IMR-90 (cell line): ENCODE data around the gene MYEOV. TPM values are rescaled to one million over a fixed set of nuclear protein-coding genes. Genes with fewer than 3 reads are reported as not detected.

Experiments used
- ATAC-seq: fragments of 200-7000 bp; cut with Tn5 transposase; 2 replicates; pipeline ENCODE4 v1.9.1; 2020; ENCODE audit warnings: low read depth, mild to moderate bottlenecking, moderate library complexity
- Bru-seq: library from RNA; stranded (reverse); fragments of 400-500 nt; gene quantifications from one replicate; lab custom pipeline; 2021; lab: Mats Ljungman, UMichigan
- BruChase-seq, 2 experiments: library from RNA; stranded (reverse); fragments of 400-500 nt; gene quantifications; one replicate each; lab custom pipeline; 2021; lab: Mats Ljungman, UMichigan
- BruUV-seq: library from RNA; stranded (reverse); fragments of 400-500 nt; replicated peaks from 2 replicates; lab custom pipeline; 2021; lab: Mats Ljungman, UMichigan
- CTCF ChIA-PET: fragments of 300-600 bp; formaldehyde crosslinking; extraction: SDS; loops from one replicate; lab custom pipeline; 2021; ENCODE audit warnings: antibody characterized with exemption; lab: Yijun Ruan, JAX
- POLR2A ChIA-PET: fragments of 300-600 bp; sonication (Branson Sonifier 250); formaldehyde crosslinking; loops from one replicate; lab custom pipeline; 2022; ENCODE audit warnings: antibody characterized with exemption; ENCODE audit not compliant: unreplicated experiment; lab: Charles Lee
- DNase-seq: peaks from one replicate; pipeline ENCODE4 v3.0.0; 2013
- H2AFZ ChIP-seq: replicated peaks from 2 replicates; pipeline ENCODE3; 2013; ENCODE audit warnings: low read length, mild to moderate bottlenecking; ENCODE audit not compliant: poor library complexity
- H2AK5ac ChIP-seq: 2 replicates; pipeline ENCODE4 v1.6.1; 2013; ENCODE audit warnings: low read depth, low read length, inconsistent platforms
- H2AK9ac ChIP-seq: replicated peaks from 2 replicates; pipeline ENCODE3; 2013; ENCODE audit warnings: mild to moderate bottlenecking, low read depth, low read length, moderate library complexity; ENCODE audit not compliant: poor library complexity
- H2BK120ac ChIP-seq: 2 replicates; pipeline ENCODE4 v1.6.1; 2013; ENCODE audit warnings: low read depth, low read length, inconsistent platforms
- H2BK15ac ChIP-seq: 3 replicates; pipeline ENCODE4 v1.6.1; 2013; ENCODE audit warnings: low read depth, low read length, inconsistent platforms
- H2BK20ac ChIP-seq: 2 replicates; pipeline ENCODE4 v1.6.1; 2013; ENCODE audit warnings: low read depth, mild to moderate bottlenecking, inconsistent platforms, low read length, moderate library complexity
- H2BK5ac ChIP-seq: 2 replicates; pipeline ENCODE4 v1.6.1; 2013; ENCODE audit warnings: mild to moderate bottlenecking, low read depth, low read length, inconsistent platforms; ENCODE audit not compliant: poor library complexity, severe bottlenecking
- H3K14ac ChIP-seq: replicated peaks from 2 replicates; pipeline ENCODE4 v1.6.1; 2013; ENCODE audit warnings: low read depth, low read length, inconsistent platforms
- H3K18ac ChIP-seq: 2 replicates; pipeline ENCODE4 v1.6.1; 2013; ENCODE audit warnings: low read depth, low read length, control low read depth
- H3K23ac ChIP-seq: 2 replicates; pipeline ENCODE4 v1.6.1; 2013; ENCODE audit warnings: low read depth, low read length, inconsistent platforms
- H3K27ac ChIP-seq: 2 replicates; pipeline ENCODE4 v1.5.1; 2013; ENCODE audit warnings: mild to moderate bottlenecking, control low read depth, low read length; ENCODE audit not compliant: insufficient read depth
- H3K27me3 ChIP-seq: 2 replicates; pipeline ENCODE4 v1.6.1; 2013; ENCODE audit warnings: low read length; ENCODE audit not compliant: control insufficient read depth, insufficient read depth
- H3K36me3 ChIP-seq: 2 replicates; pipeline ENCODE4 v1.6.1; 2013; ENCODE audit warnings: low read length, mixed read lengths; ENCODE audit not compliant: control insufficient read depth, insufficient read depth
- H3K4ac ChIP-seq: 2 replicates; pipeline ENCODE4 v1.6.1; 2013; ENCODE audit warnings: low read depth, low read length, inconsistent platforms
- H3K4me1 ChIP-seq: 2 replicates; pipeline ENCODE4 v1.6.1; 2013; ENCODE audit warnings: low read length, mixed read lengths; ENCODE audit not compliant: control insufficient read depth, insufficient read depth
- H3K4me2 ChIP-seq: 2 replicates; pipeline ENCODE4 v1.6.1; 2013; ENCODE audit warnings: low read depth, mild to moderate bottlenecking, control low read depth, low read length, moderate library complexity
- H3K4me3 ChIP-seq: 2 replicates; pipeline ENCODE4 v1.5.1; 2013; ENCODE audit warnings: low read depth, mild to moderate bottlenecking, control low read depth, low read length, moderate library complexity; ENCODE audit not compliant: insufficient read depth
- H3K56ac ChIP-seq: 2 replicates; pipeline ENCODE4 v1.6.1; 2013; ENCODE audit warnings: low read length, inconsistent platforms; ENCODE audit not compliant: insufficient read depth; ENCODE audit errors: extremely low read depth
- H3K79me1 ChIP-seq, 2 experiments: 2 replicates each; pipeline ENCODE4 v1.6.1; 2013; ENCODE audit warnings: low read length in 2 of 2, inconsistent platforms in 1 of 2, low read depth in 1 of 2
- H3K9ac ChIP-seq: 2 replicates; pipeline ENCODE4 v1.6.1; 2013; ENCODE audit warnings: low read depth, low read length, control low read depth
- H3K9me1 ChIP-seq: 2 replicates; pipeline ENCODE4 v1.6.1; 2013; ENCODE audit warnings: low read length, inconsistent platforms; ENCODE audit not compliant: insufficient read depth
- H3K9me3 ChIP-seq: 2 replicates; pipeline ENCODE4 v1.6.1; 2013; ENCODE audit warnings: low read length; ENCODE audit not compliant: control insufficient read depth, insufficient read depth
- H4K20me1 ChIP-seq: 2 replicates; pipeline ENCODE4 v1.6.1; 2013; ENCODE audit warnings: low read length, inconsistent platforms; ENCODE audit not compliant: insufficient read depth
- H4K5ac ChIP-seq: 2 replicates; pipeline ENCODE4 v1.6.1; 2013; ENCODE audit warnings: mild to moderate bottlenecking, low read depth, low read length, control low read depth
- H4K8ac ChIP-seq, 2 experiments: 2 replicates each; pipeline ENCODE4 v1.6.1; 2013; ENCODE audit warnings: low read depth in 2 of 2, low read length in 2 of 2, control low read depth in 1 of 2, inconsistent platforms in 1 of 2
- H4K91ac ChIP-seq: 2 replicates; pipeline ENCODE4 v1.6.1; 2013; ENCODE audit warnings: low read depth, low read length, inconsistent platforms; ENCODE audit not compliant: insufficient read depth
- BHLHE40 ChIP-seq: fragments of 150-350 bp; IDR thresholded peaks from 2 replicates; pipeline ENCODE4 v1.6.1; 2016; ENCODE audit warnings: mild to moderate bottlenecking, low read depth, low read length
- CEBPB ChIP-seq: IDR thresholded peaks from 2 replicates; pipeline ENCODE4 v1.6.1; 2012; ENCODE audit warnings: low read depth, low read length, improper control_type of control experiment
- CHD1 ChIP-seq: IDR thresholded peaks from 2 replicates; pipeline ENCODE4 v1.6.1; 2012; ENCODE audit warnings: low read depth, low read length, improper control_type of control experiment
- FOS ChIP-seq: fragments of 150-350 bp; IDR thresholded peaks from 2 replicates; pipeline ENCODE4 v1.6.1; 2016; ENCODE audit warnings: low read depth, low read length
- MAFK ChIP-seq: IDR thresholded peaks from 2 replicates; pipeline ENCODE4 v1.6.1; 2012; ENCODE audit warnings: low read depth, low read length, improper control_type of control experiment
- MAZ ChIP-seq: IDR thresholded peaks from 2 replicates; pipeline ENCODE4 v1.6.1; 2012; ENCODE audit warnings: low read depth, mild to moderate bottlenecking, low read length, improper control_type of control experiment, moderate library complexity, borderline replicate concordance
- NFE2L2 ChIP-seq: fragments of 150-350 bp; IDR thresholded peaks from 2 replicates; pipeline ENCODE4 v1.6.1; 2016; ENCODE audit warnings: low read depth, mild to moderate bottlenecking, low read length
- POLR2A ChIP-seq: IDR thresholded peaks from 2 replicates; pipeline ENCODE4 v1.6.1; 2012; ENCODE audit warnings: mild to moderate bottlenecking, low read depth, low read length
- RAD21 ChIP-seq: IDR thresholded peaks from 2 replicates; pipeline ENCODE4 v1.6.1; 2012; ENCODE audit warnings: low read length, improper control_type of control experiment
- RCOR1 ChIP-seq: IDR thresholded peaks from 2 replicates; pipeline ENCODE4 v1.6.1; 2012; ENCODE audit warnings: mild to moderate bottlenecking, low read length, improper control_type of control experiment; ENCODE audit not compliant: insufficient replicate concordance
- RFX5 ChIP-seq: IDR thresholded peaks from 2 replicates; pipeline ENCODE4 v1.8.0; 2012; ENCODE audit warnings: low read depth, mild to moderate bottlenecking, low read length, moderate library complexity
- SMC3 ChIP-seq: fragments of 150-350 bp; IDR thresholded peaks from 2 replicates; pipeline ENCODE4 v1.6.1; 2016; ENCODE audit warnings: low read depth, mild to moderate bottlenecking, antibody characterized with exemption, low read length, moderate library complexity
- WGBS, 2 experiments: methylation state at CpG; one replicate each; pipeline versions ENCODE4 v1.1.5 to v1.1.7; 2013; ENCODE audit warnings: missing lambda C conversion rate in 2 of 2; ENCODE audit not compliant: insufficient read length in 1 of 2; ENCODE audit errors: extremely low coverage in 2 of 2; 5-methylcytosine and 5-hydroxymethylcytosine counted together
- dilution Hi-C: fragments of 300-500 bp; cut with HindIII; formaldehyde crosslinking; loops from one replicate; pipeline ENCODE4 v1.14.3; 2018; ENCODE audit warnings: low sequenced_read_pairs; ENCODE audit not compliant: unreplicated experiment
- in situ Hi-C: fragments of 300-500 bp; cut with MboI; formaldehyde crosslinking; loops from 3 replicates; pipeline ENCODE4 v1.14.3; 2019; ENCODE audit warnings: low sequenced_read_pairs, inconsistent platforms, mixed read lengths
- intact Hi-C: fragments of 100-400 bp; cut with micrococcal nuclease; formaldehyde crosslinking; loops from 2 replicates; pipeline ENCODE4 v1.10.0; 2022
- long read RNA-seq: library from polyadenylated mRNA; unstranded; transcript quantifications from one replicate; pipeline ENCODE4 v2.0.0, GENCODE V29; 2021; ENCODE audit not compliant: unreplicated experiment
- polyA plus RNA-seq, 3 experiments: library from polyadenylated mRNA; depleted of rRNA; stranded (reverse); fragments of >200 nt; gene quantifications; 2 replicates each; pipeline ENCODE4 v1.2.3, GENCODE V29; 2012; ENCODE audit warnings: low replicate concordance in 1 of 3
- total RNA-seq: library from RNA; depleted of rRNA; stranded (reverse); fragments of >200 nt; gene quantifications from 2 replicates; pipeline ENCODE4 v1.2.3, GENCODE V29; 2012; rRNA removed
- TF ChIP-seq, protein P1 (sequence below): conservative IDR thresholded peaks from 2 replicates; pipeline ENCODE4 v1.5.1; 2012; ENCODE audit warnings: mild to moderate bottlenecking, low read depth, low read length, improper control_type of control experiment
- TF ChIP-seq, protein P2 (sequence below): fragments of 150-350 bp; IDR thresholded peaks from 2 replicates; pipeline ENCODE4 v1.6.1; 2016; ENCODE audit warnings: low read depth, mild to moderate bottlenecking, low read length, moderate library complexity, borderline replicate concordance

Gene MYEOV
- total RNA-seq (6.1 and 6.8 TPM in 2 replicates), polyA plus RNA-seq (2012; rRNA removed) (5.8 and 12.5 TPM in 2 replicates), Bru-seq, nascent RNA (percentile 22 among the genes with signal in this experiment), BruChase-seq, experiment 1, labeled RNA remaining after a 6-hour chase (percentile 19 among the genes with signal in this experiment), BruChase-seq, experiment 2, labeled RNA remaining after a 2-hour chase (percentile 28 among the genes with signal in this experiment)
- 3.3 and 5.6 TPM in 2 replicates for polyA plus RNA-seq (2012; cell fraction: cytosol; rRNA removed)
- 7.1 and 13.0 TPM in 2 replicates for polyA plus RNA-seq (2012; cell fraction: nucleus; rRNA removed; ENCODE audit: low replicate concordance)
- long read RNA-seq, partial matches to known transcripts: 1 of 2 reads
- long read RNA-seq, other reads (novel, unspliced or antisense): 0 of 2 reads

DNA sequence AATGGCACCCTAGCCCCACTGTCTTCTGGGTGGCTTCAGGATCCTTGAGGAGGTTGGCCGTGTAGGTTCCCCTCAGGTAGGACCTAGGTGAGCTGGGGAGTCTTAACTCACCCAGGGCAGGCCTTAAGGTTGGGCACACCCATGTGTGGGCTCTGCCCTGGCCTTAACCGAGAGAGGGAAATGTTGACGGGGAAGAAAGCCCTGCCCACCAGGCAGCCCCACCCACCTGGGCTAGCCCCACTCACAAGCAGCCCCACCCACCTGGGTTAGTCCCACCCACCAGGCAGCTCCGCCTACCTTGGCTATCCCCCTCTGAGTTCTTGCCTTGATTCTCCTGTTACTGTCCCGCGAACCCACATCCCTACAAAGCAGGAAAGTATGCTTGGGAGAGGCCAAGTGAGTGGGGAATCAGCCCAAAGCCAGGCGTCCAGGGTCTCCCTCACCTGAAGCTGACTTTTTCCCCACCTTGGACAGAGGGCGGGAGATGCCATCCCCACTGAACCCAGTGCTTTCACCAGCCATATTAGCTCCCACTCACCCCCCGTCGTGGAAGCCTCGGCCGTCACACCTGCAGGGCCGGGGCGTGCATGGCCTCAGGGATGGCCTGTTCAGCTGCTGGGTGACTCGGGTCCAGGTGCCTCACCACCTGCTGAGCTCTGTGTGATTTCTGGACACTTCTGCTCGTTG, at the start of gene MYEOV:
TSS of gene MYEOV (plus strand) at position 337 of the 687 bp plus-strand sequence. CDS start 1,200 bp downstream, outside the sequence.
- Histone ChIP-seq H3K4me1 (peaks cover 22% of the 10 kb centered on the region), H4K5ac (no peak within 1 kb of the TSS), H4K8ac (peak within 1 kb of the TSS in 1 of 2 experiments; percentile 19; a peak in 1 of 4 replicates), H3K56ac (no peak within 1 kb of the TSS), H2BK120ac (peak within 1 kb of the TSS; percentile 95), H3K18ac (no peak within 1 kb of the TSS), H4K20me1 (no peaks in the 10 kb centered on the region; the same call in 1 of the 2 replicates), H3K9me3 (no peaks in the 10 kb centered on the region), H2AK5ac (peak within 1 kb of the TSS; percentile 100), H2AFZ (peak within 1 kb of the TSS; percentile 23), H3K4ac (peak within 1 kb of the TSS; percentile 90), H3K14ac (peak within 1 kb of the TSS; percentile 13; the same call in 1 of the 2 replicates), H3K23ac (no peak within 1 kb of the TSS), H2BK15ac (peak within 1 kb of the TSS; percentile 94; the same call in 1 of the 3 replicates), H3K27me3 (no peaks in the 10 kb centered on the region), H2BK5ac (peak within 1 kb of the TSS; percentile 83), H3K4me3 (no peak within 1 kb of the TSS), H3K36me3 (no peaks in the 10 kb centered on the region), H3K9me1 (peaks cover 14% of the 10 kb centered on the region), H2AK9ac (peak within 1 kb of the TSS; percentile 84), H2BK20ac (peak within 1 kb of the TSS; percentile 97), H3K9ac (no peak within 1 kb of the TSS), H3K27ac (no peak within 1 kb of the TSS; the same call in 1 of the 2 replicates), H3K4me2 (no peak within 1 kb of the TSS), H3K79me1 (peaks cover 0 to 14% of the 10 kb centered on the region in 2 experiments; a peak in 2 of 4 replicates), H4K91ac (peak within 1 kb of the TSS; percentile 87)
- in situ Hi-C loops (no loop called here), dilution Hi-C loops (no loop called here), intact Hi-C loops (loop anchor here (10.0 kb wide), 1 partner anchor 159 kb away; no protein-coding TSS in a partner anchor)
- BruUV-seq: no TSS peak
- WGBS, 2 experiments: 96% methylated on average over 7 of the region's 16 CpGs; no CpG with 5 or more reads in 1 of the 2 experiments
- DNase-seq (no peak), ATAC-seq (no peak)
- POLR2A ChIA-PET: interaction anchor here (0.9 kb wide), 1 partner anchor 352 kb away, joined by 3 read pairs; no protein-coding TSS in a partner anchor
- CTCF ChIA-PET: interaction anchor here (1.2 to 1.3 kb wide), 2 partner anchors 10 to 162 kb away, joined by 3 to 4 read pairs; no protein-coding TSS in a partner anchor
- no peak for TF ChIP-seq RFX5
- TF ChIP-seq FOS: no peak
- no peak for TF ChIP-seq SMC3
- no peak for TF ChIP-seq CHD1
- TF ChIP-seq, protein P1, sequence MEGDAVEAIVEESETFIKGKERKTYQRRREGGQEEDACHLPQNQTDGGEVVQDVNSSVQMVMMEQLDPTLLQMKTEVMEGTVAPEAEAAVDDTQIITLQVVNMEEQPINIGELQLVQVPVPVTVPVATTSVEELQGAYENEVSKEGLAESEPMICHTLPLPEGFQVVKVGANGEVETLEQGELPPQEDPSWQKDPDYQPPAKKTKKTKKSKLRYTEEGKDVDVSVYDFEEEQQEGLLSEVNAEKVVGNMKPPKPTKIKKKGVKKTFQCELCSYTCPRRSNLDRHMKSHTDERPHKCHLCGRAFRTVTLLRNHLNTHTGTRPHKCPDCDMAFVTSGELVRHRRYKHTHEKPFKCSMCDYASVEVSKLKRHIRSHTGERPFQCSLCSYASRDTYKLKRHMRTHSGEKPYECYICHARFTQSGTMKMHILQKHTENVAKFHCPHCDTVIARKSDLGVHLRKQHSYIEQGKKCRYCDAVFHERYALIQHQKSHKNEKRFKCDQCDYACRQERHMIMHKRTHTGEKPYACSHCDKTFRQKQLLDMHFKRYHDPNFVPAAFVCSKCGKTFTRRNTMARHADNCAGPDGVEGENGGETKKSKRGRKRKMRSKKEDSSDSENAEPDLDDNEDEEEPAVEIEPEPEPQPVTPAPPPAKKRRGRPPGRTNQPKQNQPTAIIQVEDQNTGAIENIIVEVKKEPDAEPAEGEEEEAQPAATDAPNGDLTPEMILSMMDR: no peak
- no peak for TF ChIP-seq MAZ
- no peak for TF ChIP-seq BHLHE40
- TF ChIP-seq, protein P2, sequence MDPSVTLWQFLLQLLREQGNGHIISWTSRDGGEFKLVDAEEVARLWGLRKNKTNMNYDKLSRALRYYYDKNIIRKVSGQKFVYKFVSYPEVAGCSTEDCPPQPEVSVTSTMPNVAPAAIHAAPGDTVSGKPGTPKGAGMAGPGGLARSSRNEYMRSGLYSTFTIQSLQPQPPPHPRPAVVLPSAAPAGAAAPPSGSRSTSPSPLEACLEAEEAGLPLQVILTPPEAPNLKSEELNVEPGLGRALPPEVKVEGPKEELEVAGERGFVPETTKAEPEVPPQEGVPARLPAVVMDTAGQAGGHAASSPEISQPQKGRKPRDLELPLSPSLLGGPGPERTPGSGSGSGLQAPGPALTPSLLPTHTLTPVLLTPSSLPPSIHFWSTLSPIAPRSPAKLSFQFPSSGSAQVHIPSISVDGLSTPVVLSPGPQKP: no peak
- no peak for TF ChIP-seq MAFK
- no peak for TF ChIP-seq POLR2A
- no peak for TF ChIP-seq CEBPB
- TF ChIP-seq RCOR1: no peak
- no peak for TF ChIP-seq RAD21
- no peak for TF ChIP-seq NFE2L2
